ENCODE data around the gene TMEM229B. TPM values are rescaled to one million over a fixed set of nuclear protein-coding genes. Genes with fewer than 3 reads are reported as not detected.

Gene TMEM229B
- total RNA-seq, 1 experiment from 2014 or later = 0.71 TPM

DNA sequence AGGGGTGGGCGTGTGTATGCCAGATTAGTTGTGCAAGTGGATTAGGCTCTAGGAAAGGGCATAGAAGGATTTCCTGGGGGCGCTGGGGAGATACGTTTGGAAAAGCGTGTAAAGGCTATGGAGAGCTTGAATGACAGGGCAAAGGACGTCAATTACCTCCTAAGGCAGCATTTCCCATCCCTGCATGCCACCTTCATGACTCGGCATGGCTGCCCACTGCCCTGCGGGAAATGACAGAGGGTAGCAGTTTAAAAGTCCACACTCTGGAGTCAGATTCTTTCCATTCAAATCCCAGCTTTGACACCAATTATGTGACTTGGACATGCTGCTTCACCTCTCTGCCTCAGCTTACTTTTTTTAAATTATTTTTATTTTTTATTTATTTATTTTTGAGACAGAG is 14.8 kb upstream of the TMEM229B start (continued):
- TF ChIP-seq, protein P1, sequence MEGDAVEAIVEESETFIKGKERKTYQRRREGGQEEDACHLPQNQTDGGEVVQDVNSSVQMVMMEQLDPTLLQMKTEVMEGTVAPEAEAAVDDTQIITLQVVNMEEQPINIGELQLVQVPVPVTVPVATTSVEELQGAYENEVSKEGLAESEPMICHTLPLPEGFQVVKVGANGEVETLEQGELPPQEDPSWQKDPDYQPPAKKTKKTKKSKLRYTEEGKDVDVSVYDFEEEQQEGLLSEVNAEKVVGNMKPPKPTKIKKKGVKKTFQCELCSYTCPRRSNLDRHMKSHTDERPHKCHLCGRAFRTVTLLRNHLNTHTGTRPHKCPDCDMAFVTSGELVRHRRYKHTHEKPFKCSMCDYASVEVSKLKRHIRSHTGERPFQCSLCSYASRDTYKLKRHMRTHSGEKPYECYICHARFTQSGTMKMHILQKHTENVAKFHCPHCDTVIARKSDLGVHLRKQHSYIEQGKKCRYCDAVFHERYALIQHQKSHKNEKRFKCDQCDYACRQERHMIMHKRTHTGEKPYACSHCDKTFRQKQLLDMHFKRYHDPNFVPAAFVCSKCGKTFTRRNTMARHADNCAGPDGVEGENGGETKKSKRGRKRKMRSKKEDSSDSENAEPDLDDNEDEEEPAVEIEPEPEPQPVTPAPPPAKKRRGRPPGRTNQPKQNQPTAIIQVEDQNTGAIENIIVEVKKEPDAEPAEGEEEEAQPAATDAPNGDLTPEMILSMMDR (IDR thresholded peaks at IDR 0.05 in 2 of 3, conservative IDR thresholded peaks at IDR 0.05 in 1 of 3; ENCODE audit: borderline replicate concordance in 1 of 3, insufficient read depth in 1 of 3, low read depth in 2 of 3, low read length in 2 of 3) = no peak
- TF ChIP-seq JUND (IDR thresholded peaks at IDR 0.05) = no peak
- no peak for TF ChIP-seq ELF1 (IDR thresholded peaks at IDR 0.05; ENCODE audit: borderline replicate concordance, low read depth)
- no peak for TF ChIP-seq EGR1 (IDR thresholded peaks at IDR 0.05; ENCODE audit: low read depth)
- no peak for TF ChIP-seq SRF (IDR thresholded peaks at IDR 0.05; ENCODE audit: low read depth)
- no peak for TF ChIP-seq ZFX (IDR thresholded peaks at IDR 0.05)
- no peak for TF ChIP-seq SP1 (IDR thresholded peaks at IDR 0.05; ENCODE audit: low read depth)
- no peak for TF ChIP-seq FOSL1 (IDR thresholded peaks at IDR 0.05; ENCODE audit: low read depth)
- TF ChIP-seq SIN3A (IDR thresholded peaks at IDR 0.05; ENCODE audit: low read depth) = no peak
- TF ChIP-seq ZNF274 (IDR thresholded peaks at IDR 0.05; ENCODE audit: low read depth, low read length) = no peak
- no peak for TF ChIP-seq CEBPB (IDR thresholded peaks at IDR 0.05; ENCODE audit: low read depth)
- TF ChIP-seq, protein P2, sequence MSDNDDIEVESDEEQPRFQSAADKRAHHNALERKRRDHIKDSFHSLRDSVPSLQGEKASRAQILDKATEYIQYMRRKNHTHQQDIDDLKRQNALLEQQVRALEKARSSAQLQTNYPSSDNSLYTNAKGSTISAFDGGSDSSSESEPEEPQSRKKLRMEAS (IDR thresholded peaks at IDR 0.05) = no peak
- no peak for TF ChIP-seq EZH2phosphoT487 (IDR thresholded peaks at IDR 0.05; ENCODE audit: borderline replicate concordance)

DNA sequence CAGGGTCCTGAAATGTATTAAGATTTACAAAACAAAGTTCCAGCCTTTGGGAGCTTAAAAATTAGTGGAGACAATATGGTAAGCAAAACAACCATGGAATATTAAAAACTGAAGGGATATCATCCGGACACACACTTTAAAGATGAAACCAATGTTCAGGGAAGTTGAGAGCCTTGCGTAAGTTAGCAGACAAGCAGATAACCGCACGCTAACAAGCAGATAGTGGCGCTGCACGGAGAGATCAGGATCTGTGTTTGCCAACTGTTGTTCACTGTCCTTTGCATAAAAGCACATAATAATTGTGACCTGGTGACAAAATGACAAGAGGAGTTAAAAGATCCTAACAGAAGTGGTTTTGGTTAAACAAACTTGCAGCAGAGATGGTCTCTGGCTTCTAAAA is 14.3 kb upstream of the TMEM229B start:
- Histone ChIP-seq H3K79me2 (ENCODE audit: insufficient read depth, low read length) (no peaks in the 10 kb centered on the region), H3K27ac (ENCODE audit: low read depth, low read length) (no peak overlapping the region), H3K27me3 (ENCODE audit: insufficient read depth, low read length) (no peaks in the 10 kb centered on the region), H3K4me1 (ENCODE audit: control insufficient read depth in 1 of 2, insufficient read depth in 2 of 2, low read length in 2 of 2) (0 out of 4 replicates have a peak, but pooled peaks cover 0 to 4% of the 10 kb centered on the region in 2 experiments), H3K4me2 (ENCODE audit: low read length) (no peak overlapping the region), H3K36me3 (ENCODE audit: control insufficient read depth in 1 of 2, insufficient read depth in 2 of 2, low read length in 2 of 2) (no peaks in the 10 kb centered on the region), H3K9ac (ENCODE audit: low read length) (no peak overlapping the region), H2AFZ (ENCODE audit: low read depth, low read length, poor library complexity, severe bottlenecking) (no peak overlapping the region), H4K20me1 (ENCODE audit: insufficient read depth) (no peaks in the 10 kb centered on the region), H3K9me3 (ENCODE audit: control insufficient read depth in 1 of 2, insufficient read depth in 1 of 2, low read depth in 1 of 2, low read length in 2 of 2) (no peaks in the 10 kb centered on the region), H3K9me2 (ENCODE audit: insufficient read depth) (no peaks in the 10 kb centered on the region), H3K4me3 (replicated peaks in 1 of 2; ENCODE audit: low read depth in 1 of 2, low read length in 2 of 2) (no peak overlapping the region)
- TF ChIP-seq EGR1 (IDR thresholded peaks at IDR 0.05; ENCODE audit: low read depth) = no peak
- TF ChIP-seq, protein P1 (IDR thresholded peaks at IDR 0.05 in 2 of 3, conservative IDR thresholded peaks at IDR 0.05 in 1 of 3; ENCODE audit: borderline replicate concordance in 1 of 3, insufficient read depth in 1 of 3, low read depth in 2 of 3, low read length in 2 of 3) = no peak
- TF ChIP-seq JUND (IDR thresholded peaks at IDR 0.05) = no peak
- no peak for TF ChIP-seq ZFX (IDR thresholded peaks at IDR 0.05)
- ATAC-seq (no peak), DNase-seq (ENCODE audit: low read depth, low spot score) (no peak)
- RAD21 ChIA-PET (ENCODE audit: low non-redundant PET in 1 of 2, low total read pairs in 2 of 2, uncharacterized antibody in 2 of 2, unreplicated experiment in 2 of 2) = no interaction called here
- no TSS peak for BruUV-seq (replicated peaks)
- intact Hi-C loops (cut with micrococcal nuclease) = no loop called here
- POLR2A ChIA-PET = no interaction called here
- CTCF ChIA-PET = no interaction called here

Measured in HCT116 (cell line).